ENCODE measurements around the gene TAF8. TPM values are rescaled to one million over a fixed set of nuclear protein-coding genes. Genes with fewer than 3 reads are reported as not detected.
A peak's percentile ranks its signal among the peaks of the same experiment; 100 is the strongest.
"Not testable (repeated sequence)": the region's sequence is repeated elsewhere in the genome, so short reads cannot be mapped to it uniquely, and the experiment has no call there.

The TAF8 gene, protein sequence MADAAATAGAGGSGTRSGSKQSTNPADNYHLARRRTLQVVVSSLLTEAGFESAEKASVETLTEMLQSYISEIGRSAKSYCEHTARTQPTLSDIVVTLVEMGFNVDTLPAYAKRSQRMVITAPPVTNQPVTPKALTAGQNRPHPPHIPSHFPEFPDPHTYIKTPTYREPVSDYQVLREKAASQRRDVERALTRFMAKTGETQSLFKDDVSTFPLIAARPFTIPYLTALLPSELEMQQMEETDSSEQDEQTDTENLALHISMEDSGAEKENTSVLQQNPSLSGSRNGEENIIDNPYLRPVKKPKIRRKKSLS
- total RNA-seq: 10 to 100 TPM in 3 of 4 donors, 1 to 10 TPM in 1; 6.0 to 33.2 (median 10.8) TPM

DNA sequence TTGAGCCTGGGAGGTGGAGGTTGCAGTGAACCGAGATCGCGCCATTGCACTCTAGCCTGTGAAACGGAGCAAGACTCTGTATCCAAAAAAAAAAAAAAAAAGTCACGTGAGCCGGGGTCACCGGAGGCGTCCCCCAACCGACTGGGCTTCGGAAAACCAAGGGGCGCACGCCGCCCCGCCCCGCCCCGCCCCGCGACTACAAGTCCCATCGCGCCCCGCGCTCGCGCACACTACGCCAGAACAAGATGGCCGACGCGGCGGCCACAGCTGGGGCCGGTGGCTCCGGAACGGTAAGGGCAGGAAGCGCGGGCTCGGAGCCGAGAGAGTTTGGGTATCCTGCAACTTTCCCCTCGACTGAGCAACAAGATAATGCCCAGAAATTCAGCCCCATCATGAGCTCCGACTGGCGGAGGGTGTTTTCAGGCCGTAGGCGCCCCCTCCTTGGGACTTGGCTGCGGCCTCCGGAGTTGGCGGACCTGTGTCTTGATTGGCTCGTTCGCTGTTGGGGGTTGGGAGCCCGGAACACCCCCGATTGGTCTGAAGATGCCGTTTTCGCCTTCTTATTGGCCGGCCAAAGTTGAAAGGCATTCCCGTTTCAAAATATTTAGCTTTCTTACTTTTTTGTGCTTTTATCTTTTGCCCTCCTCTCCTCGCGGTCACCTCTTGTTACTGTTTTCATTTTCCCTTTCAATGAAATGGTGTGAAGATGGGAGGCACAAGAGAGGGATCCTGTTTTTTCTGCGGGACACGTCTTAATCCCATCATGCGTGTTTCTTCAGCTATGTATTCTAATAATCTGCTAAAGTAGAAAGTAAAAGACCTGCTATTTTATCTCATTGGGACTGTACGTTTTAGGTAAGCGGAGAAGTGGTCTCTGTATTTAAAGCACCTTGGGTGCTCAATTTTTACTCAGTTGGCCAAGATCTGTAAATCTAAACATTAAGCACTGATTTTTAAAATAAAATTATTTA, at the start of gene TAF8:
TAF8 (plus strand) TSS at position 228 of the 971 bp plus-strand sequence; CDS start at position 246, 18 bp downstream.
- peak in 3 of 4 donors; percentile 57 to 91 (median 85) for TF ChIP-seq POLR2A (IDR thresholded peaks at IDR 0.05)
- TF ChIP-seq, protein P1, sequence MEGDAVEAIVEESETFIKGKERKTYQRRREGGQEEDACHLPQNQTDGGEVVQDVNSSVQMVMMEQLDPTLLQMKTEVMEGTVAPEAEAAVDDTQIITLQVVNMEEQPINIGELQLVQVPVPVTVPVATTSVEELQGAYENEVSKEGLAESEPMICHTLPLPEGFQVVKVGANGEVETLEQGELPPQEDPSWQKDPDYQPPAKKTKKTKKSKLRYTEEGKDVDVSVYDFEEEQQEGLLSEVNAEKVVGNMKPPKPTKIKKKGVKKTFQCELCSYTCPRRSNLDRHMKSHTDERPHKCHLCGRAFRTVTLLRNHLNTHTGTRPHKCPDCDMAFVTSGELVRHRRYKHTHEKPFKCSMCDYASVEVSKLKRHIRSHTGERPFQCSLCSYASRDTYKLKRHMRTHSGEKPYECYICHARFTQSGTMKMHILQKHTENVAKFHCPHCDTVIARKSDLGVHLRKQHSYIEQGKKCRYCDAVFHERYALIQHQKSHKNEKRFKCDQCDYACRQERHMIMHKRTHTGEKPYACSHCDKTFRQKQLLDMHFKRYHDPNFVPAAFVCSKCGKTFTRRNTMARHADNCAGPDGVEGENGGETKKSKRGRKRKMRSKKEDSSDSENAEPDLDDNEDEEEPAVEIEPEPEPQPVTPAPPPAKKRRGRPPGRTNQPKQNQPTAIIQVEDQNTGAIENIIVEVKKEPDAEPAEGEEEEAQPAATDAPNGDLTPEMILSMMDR (IDR thresholded peaks at IDR 0.05): peak in 1 of 6 experiments; percentile 38
- peak; percentile 90 for DNase-seq
- 1 to 3% methylated on average over 28 to 34 of the region's 59 CpGs for WGBS, 2 donors
- Histone ChIP-seq H3K4me1 (peaks cover 36 to 80% (median 43%) of the 10 kb centered on the region in 3 donors), H3K27ac (peak within 1 kb of the TSS; percentile 88 to 97 (median 94)), H3K36me3 (peaks cover 6 to 40% (median 12%) of the 10 kb centered on the region in 3 donors), H3K4me3 (peak within 1 kb of the TSS; percentile 58 to 91 (median 86)), H3K27me3 (no peaks in the 10 kb centered on the region), H3K9me3 (no peaks in the 10 kb centered on the region)
- intact Hi-C loops (cut with DNase I): no loop called here

DNA sequence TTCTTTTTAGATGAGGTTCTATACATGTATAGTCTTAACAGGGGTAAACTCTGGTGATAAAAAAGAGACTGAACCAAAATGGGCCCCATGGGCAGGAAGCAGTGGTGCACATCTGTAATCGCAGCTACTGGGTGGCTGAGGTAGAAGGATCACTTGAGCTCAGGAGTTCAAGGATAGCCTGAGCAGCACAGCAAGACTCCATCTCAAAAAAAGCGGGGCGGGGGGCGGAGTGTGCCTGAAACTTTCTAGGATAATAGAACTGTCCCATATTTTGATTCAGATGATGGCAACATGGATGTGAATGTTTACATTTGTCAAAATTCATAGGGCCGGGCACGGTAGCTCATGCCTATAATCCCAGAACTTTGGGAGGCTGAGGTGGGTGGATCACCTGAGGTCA, 48.8 kb upstream of the TAF8 start:
- Histone ChIP-seq H3K9me3 (no peaks in the 10 kb centered on the region), H3K27ac (no peak overlapping the region), H3K27me3 (no peaks in the 10 kb centered on the region), H3K36me3 (peaks cover 0 to 46% (median 0%) of the 10 kb centered on the region in 3 donors), H3K4me3 (no peak overlapping the region), H3K4me1 (no peaks in the 10 kb centered on the region)
- no peak for DNase-seq
- TF ChIP-seq, protein P1 (IDR thresholded peaks at IDR 0.05): no peak
- TF ChIP-seq POLR2A (IDR thresholded peaks at IDR 0.05): no peak
- 96 to 97% methylated on average over 6 of the region's 6 CpGs for WGBS, 2 donors
- intact Hi-C loops (cut with DNase I): no loop called here

DNA sequence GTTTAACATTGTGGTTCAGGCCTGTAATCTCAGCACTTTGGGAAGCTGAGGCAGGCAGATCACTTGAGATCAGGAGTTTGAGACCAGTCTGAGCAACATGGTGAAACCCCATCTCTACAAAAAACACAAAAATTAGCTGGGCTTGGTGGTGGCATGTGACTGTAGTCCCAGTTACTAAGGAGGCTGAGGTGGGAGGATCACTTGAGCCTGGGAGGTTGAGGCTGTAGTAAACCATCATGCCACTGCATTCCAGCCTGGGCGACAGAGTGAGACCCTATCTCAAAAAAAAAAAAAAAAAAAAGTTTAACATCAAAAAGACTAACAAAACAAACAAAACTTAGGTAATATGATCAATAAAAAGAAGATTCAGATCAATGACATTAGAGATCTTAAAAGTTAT, 46.7 kb upstream of the TAF8 start:
- H3K4me1 ChIP-seq; H3K27ac ChIP-seq; intact Hi-C loops (cut with DNase I); H3K27me3 ChIP-seq; H3K4me3 ChIP-seq; H3K9me3 ChIP-seq; DNase-seq: not testable (repeated sequence)
- peaks cover 0 to 29% (median 0%) of the 10 kb centered on the region in 3 donors for H3K36me3 ChIP-seq
- 93 to 100% methylated on average over 1 of the region's 1 CpG for WGBS, 2 donors

DNA sequence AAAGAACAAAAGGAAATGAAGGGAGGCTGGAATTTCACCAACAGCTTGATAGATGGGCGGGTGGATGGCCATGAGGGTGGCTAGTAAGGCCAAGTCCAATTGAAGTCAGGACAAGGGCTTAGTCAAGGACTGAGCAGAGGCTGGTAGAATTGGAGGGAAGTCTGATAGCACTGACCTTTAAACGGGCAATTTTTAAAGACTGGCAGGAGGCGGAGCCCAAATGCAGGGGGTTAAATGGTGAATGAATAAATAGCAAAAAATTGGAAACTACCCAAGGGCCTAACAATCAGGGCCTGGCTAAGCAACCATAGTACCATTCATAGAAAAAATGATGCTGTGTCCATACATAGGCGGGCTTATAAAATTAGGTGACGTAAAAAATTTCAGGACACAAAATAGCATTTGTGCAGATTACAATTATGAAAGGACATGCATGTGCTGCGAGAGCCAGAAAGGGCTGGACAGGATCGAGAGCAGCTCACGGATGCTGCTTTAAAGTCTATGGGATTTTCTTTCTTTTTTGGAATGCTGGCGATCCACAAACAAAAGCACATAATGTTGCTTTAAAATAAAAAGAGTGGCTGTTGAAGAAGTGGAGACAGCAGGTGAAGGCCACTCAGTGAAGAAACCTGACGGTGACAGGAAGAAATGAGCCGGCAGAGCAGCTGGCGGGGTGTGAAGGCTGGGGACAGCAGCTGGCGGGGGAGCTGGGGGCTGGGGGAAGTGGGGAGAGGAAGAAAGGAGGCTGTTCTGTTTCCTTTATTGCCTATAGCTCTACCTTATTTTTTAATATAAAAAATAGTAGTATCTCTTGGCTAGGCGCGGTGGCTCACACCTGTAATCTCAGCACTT, 42.8 kb upstream of the TAF8 start:
- WGBS, 2 donors: 73 to 78% methylated on average over 15 of the region's 15 CpGs
- Histone ChIP-seq H3K4me1 (peaks cover 7 to 16% (median 8%) of the 10 kb centered on the region in 3 donors), H3K4me3 (no peak overlapping the region), H3K27ac (no peak overlapping the region), H3K27me3 (no peaks in the 10 kb centered on the region), H3K36me3 (peaks cover 0 to 35% (median 0%) of the 10 kb centered on the region in 3 donors), H3K9me3 (no peaks in the 10 kb centered on the region)
- TF ChIP-seq POLR2A (IDR thresholded peaks at IDR 0.05): no peak
- TF ChIP-seq, protein P1 (IDR thresholded peaks at IDR 0.05): no peak
- DNase-seq: no peak
- intact Hi-C loops (cut with DNase I): no loop called here

DNA sequence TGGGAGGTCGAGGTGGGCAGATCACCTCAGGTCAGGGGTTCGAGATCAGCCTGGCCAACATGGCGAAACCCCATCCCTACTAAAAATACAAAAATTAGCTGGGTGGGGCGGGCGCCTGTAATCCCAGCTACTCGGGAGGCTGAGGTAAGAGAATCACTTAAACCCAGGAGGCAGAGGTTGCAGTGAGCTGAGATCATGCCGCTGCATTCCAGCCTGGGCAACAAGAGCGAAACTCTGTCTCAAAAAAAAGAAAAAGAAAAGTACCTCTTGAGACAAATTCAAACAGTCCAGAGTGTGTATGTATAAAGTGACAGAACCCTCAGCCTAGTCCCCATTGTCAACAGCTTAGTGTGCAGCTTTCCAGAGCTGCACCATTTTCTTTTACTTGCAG, 42.2 kb upstream of the TAF8 start:
- H3K4me3 ChIP-seq; H3K27ac ChIP-seq; intact Hi-C loops (cut with DNase I); DNase-seq; H3K9me3 ChIP-seq; H3K27me3 ChIP-seq: not testable (repeated sequence)
- 75 to 91% methylated on average over 7 to 8 of the region's 8 CpGs for WGBS, 2 donors
- Histone ChIP-seq H3K36me3 (peaks cover 0 to 28% (median 0%) of the 10 kb centered on the region in 3 donors), H3K4me1 (peaks cover 7 to 16% (median 8%) of the 10 kb centered on the region in 3 donors)

All from esophagus squamous epithelium (tissue), 5 donors.